ENCODE measurements around the gene PTK7. TPM values are rescaled to one million over a fixed set of nuclear protein-coding genes. Genes with fewer than 3 reads are reported as not detected.

The PTK7 gene
- total RNA-seq, 1 experiment from 2014 or later = 82.3 TPM

GRCh38 chr6:43054206-43054943 is 21.7 kb upstream of the PTK7 start:
- DNase-seq (ENCODE audit: low spot score) = no peak

DNA sequence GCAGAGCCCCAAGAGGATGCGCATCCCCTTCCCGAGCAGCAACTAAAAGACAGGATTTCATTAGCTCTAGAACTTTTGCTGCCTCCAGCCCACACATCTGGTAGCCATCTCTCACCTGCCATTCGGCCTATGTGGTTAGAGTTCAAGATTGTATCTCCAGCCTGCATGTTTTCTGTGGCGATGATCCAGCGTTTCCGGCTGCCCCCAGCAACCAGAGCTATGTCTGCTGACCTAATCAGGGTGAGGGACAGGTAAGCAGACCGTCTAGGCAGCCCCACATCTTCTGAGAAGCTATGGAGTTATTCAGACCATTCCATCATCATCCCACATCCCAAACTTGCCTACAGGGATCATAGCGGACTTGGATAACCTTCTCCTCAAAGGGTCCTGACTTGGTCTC is 20.1 kb upstream of the PTK7 start:
- DNase-seq (ENCODE audit: low spot score) = no peak

GRCh38 chr6:43058531-43058930 is 17.6 kb upstream of the PTK7 start:
- DNase-seq (ENCODE audit: low spot score) = peak; percentile 7

DNA sequence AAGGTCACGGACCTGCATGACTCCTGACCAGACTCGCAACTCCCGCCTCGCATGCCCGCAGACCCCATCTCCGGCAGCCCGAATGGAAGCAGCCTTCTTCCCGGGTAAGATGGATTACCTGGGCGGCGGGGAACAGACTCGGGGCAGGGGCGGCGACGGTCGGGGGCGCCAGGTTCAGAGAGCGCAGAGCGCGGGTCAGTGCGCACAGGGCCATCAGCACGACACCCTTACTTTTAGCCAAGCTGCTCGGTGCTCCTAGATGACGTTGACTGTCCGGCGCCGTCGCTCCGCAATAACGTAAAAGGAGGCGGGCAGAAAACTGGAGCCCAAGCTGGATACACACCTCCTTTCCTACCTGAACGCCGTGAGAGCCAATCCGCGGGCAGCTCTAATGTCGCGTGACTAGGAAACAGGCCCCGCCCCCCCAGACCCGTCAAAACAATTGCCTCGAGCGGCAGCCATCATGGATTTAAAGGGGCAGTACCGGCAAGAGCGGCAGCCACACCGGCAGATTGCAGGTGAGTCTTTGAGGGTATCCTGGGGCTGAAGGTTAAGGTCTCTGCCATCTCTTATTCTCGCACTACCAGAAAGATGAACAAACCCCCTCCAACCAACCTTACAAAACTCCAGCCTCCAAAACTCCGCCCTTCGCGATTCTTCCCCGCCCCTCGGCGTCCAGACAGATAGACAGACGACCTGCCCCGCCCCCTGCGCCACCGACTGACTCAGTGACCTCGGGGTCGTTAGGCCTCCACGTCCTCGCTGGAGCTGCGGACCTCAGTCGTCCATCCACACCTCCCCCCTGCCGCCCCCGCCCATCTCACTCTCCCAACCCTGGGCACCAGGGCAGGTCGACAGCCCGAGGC is 16.7 kb upstream of the PTK7 start, which contains the start of the genes KLC4 and MRPL2:
Gene KLC4 (plus strand): TSS at position 464 of the 866 bp plus-strand sequence. CDS start 1,705 bp downstream, outside the sequence.
Gene MRPL2 (minus strand): TSS at position 267 of the 866 bp plus-strand sequence. CDS start 53 bp downstream, at position 214.
- peak; percentile 97 for DNase-seq (ENCODE audit: low spot score)

DNA sequence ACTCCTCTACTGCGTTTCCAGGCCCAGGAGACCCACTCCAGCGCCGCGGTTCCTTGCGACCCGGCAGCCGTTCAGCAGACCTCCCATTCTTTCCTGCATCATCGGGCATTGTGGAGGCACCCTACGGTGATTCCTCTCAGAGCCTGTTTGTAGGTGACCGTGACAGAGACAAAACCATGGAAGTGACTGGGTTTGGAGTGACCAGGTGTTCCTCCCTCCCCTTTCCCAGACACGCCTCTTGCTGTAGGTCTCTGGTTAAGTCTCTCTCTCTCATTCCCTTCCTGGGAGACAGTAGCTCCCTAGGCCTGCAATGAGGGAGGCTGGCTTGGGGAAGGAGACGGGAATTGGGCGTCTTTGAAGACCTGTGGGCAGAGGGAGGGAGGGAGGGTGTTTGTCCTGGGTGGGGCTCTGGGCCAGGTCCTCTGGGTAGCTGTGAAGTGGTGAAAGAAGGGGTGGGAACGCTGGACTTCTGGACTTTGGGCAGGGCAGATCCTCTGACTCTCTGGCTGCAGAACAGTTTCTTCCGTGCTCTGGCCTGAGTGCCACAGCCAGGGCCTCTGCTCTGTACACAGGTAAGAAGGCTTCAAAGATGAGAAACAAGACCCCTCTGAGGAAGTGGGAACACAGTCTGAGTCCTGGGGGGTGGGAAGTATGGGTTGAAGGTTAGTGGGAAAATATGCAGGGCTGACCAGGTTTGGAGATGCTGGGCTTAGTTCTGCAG is 15.9 kb upstream of the PTK7 start:
- DNase-seq (ENCODE audit: low spot score) = peak; percentile 18

DNA sequence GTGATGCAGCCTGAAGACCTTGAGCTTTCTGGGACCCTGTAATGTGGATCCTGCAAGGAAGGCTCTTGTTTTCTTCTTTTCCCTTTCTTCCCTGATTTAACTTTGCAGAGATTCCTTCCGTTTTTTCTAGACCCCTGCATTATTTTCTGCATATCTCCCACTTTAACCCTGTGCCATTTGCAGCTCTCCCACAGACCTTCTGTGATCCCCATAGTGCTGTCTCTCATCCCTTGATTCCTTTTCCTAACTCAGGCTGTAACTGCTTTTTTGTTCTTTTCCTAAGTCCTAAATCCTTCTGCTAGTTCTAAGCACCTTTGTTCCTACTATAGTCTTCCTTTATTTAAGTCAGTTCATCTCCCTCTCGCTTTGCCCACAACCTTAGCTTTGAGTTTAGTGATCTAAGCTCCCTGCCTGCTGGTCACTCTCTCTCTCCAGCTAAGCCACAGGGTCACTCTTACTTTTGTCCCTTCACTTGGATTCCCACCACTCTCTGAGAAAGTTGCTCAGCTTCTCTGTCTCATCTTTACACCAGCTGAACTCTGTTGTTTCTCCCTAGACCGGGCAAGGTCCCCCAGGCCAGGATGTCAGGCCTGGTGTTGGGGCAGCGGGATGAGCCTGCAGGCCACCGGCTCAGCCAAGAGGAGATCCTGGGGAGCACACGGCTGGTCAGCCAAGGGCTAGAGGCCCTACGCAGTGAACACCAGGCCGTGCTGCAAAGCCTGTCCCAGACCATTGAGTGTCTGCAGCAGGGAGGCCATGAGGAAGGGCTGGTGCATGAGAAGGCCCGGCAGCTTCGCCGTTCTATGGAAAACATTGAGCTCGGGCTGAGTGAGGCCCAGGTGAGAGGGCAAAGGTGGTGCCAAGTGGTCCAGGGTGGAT is 15.1 kb upstream of the PTK7 start:
- DNase-seq (ENCODE audit: low spot score) = no peak

GRCh38 chr6:43061861-43062260 is 14.3 kb upstream of the PTK7 start:
- DNase-seq (ENCODE audit: low spot score) = peak; percentile 54

- DNase-seq (ENCODE audit: low spot score) = no peak
Measured at GRCh38 chr6:43062818-43063217, 13.3 kb upstream of the PTK7 start.

GRCh38 chr6:43070028-43070632 is 6.0 kb upstream of the PTK7 start:
- DNase-seq (ENCODE audit: low spot score) = peak; percentile 40

- no peak for DNase-seq (ENCODE audit: low spot score)
Measured at GRCh38 chr6:43074847-43075669, 1.1 kb upstream of the PTK7 start.

- DNase-seq (ENCODE audit: low spot score) = no peak
Measured at GRCh38 chr6:43076464-43077332, 584 bp downstream of the PTK7 start.

GRCh38 chr6:43077333-43077809 is 1.3 kb downstream of the PTK7 start:
- DNase-seq (ENCODE audit: low spot score) = peak; percentile 55

DNA sequence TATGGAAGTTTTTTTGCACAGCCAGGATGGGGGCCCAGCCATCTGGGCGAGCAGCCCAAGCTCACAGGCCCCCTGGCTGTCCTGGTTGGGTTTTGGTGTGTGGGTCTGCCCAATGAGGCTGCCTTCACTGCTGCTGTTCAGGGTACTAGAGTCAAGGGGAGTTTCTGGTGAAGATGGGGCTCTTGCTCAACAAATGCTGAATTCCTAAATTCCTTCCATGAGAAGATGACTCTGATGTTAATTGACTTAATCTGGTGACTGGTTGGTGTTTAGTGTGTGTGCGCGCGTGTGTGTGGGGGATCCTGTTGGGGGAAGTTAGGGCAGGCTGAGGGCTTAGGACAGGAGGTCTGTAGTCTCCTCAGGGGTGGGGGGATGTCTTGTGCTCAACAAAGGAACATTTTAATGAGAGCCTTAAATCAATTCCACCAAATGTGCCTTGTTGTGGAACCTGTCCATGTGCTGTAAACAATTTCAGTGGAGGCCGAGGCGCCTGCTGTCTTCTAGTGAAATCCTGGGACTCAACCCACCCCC is 1.9 kb downstream of the PTK7 start:
- no peak for DNase-seq (ENCODE audit: low spot score)

GRCh38 chr6:43078691-43079090 is 2.6 kb downstream of the PTK7 start:
- no peak for DNase-seq (ENCODE audit: low spot score)

DNA sequence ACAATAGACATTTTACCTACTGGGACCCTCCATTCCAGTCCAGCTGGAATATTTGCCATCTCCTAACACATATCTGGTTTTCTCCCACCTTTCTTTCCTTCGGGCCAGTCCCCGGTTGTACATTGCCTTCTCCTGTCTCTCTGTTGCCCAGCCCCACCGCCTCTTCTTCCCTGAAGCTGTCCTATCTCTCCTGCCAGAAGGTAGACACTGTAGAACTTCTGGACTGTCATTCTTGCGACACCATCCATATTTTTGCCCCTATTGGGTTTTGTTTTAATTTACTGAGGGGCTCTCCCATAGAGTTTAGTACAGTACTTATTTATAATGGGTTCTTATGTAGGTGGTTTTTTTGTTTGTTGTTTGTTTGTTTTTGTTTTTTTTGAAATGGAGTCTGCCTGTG is 4.9 kb downstream of the PTK7 start:
- no peak for DNase-seq (ENCODE audit: low spot score)

DNA sequence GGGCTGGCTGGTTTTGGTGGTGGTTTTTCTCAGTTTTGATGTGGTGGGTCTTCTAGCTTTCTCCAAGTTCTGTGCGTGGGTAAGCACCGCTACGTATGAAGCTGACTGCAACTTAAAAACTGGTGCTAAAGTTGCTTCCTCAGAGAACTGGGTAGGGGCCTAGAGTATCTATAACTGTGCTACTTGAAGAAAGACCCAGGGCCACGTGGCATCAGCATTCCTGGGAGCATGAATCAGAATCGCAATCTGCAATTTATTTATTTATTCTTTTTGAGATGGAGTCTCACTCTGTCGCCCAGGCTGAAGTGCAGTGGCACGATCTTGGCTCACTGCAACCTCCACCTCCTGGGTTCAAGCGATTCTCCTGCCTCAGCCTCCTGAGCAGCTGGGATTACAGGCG is 5.8 kb downstream of the PTK7 start:
- DNase-seq (ENCODE audit: low spot score) = peak; percentile 27

GRCh38 chr6:43082806-43083655 is 6.9 kb downstream of the PTK7 start:
- no peak for DNase-seq (ENCODE audit: low spot score)
